Measurements from ENCODE around the gene HBM. TPM values are rescaled to one million over a fixed set of nuclear protein-coding genes. Genes with fewer than 3 reads are reported as not detected.

HBM gene, protein sequence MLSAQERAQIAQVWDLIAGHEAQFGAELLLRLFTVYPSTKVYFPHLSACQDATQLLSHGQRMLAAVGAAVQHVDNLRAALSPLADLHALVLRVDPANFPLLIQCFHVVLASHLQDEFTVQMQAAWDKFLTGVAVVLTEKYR
- total RNA-seq (under 1 TPM in 4 of 9 donors, not detected in 5; 0.54 to 0.62 (median 0.58) TPM), polyA plus RNA-seq (not detected)
- long read RNA-seq, donor 1: 0 reads
- long read RNA-seq, donor 2: 0 reads
- long read RNA-seq, donor 3: 0 reads

GRCh38 chr16:165539-166374, at the start of gene HBM:
TSS of gene HBM (plus strand) at chr16:165978. CDS start at chr16:165998, 20 bp downstream.
- TF ChIP-seq POLR2A (IDR thresholded peaks at IDR 0.05): no peak
- TF ChIP-seq CTCF (IDR thresholded peaks at IDR 0.05): no peak
- WGBS, 4 donors: 0 to 3% (median 2%) methylated on average over 6 to 75 of the region's 75 CpGs
- ATAC-seq: no peak
- H3K4me1 ChIP-seq: peaks cover 0 to 22% (median 14%) of the 10 kb centered on the region in 12 donors
- no peaks in the 10 kb centered on the region for H3K9me3 ChIP-seq
- intact Hi-C loops (cut with DNase I): no loop called here
- H3K4me3 ChIP-seq: peak within 1 kb of the TSS in 11 of 12 donors; percentile 5 to 29 (median 17)
- H3K36me3 ChIP-seq: no peaks in the 10 kb centered on the region
- DNase-seq: peak in 1 of 5 donors; percentile 57
- H3K27ac ChIP-seq: no peak within 1 kb of the TSS
- H3K27me3 ChIP-seq: peaks cover 39 to 64% (median 49%) of the 10 kb centered on the region in 9 donors

- no peaks in the 10 kb centered on the region for H3K27me3 ChIP-seq
- intact Hi-C loops (cut with DNase I): loop anchor here in 5 of 10 donors (5.0 kb wide), 2 partner anchors 66 to 246 kb away; partner anchors contain the start of gene HBQ1 (in 3 of the 5)
- no peak for ATAC-seq
- H3K4me3 ChIP-seq: no peak overlapping the region
- H3K4me1 ChIP-seq: peaks cover 0 to 15% (median 0%) of the 10 kb centered on the region in 12 donors
- no peak overlapping the region for H3K27ac ChIP-seq
- TF ChIP-seq CTCF (IDR thresholded peaks at IDR 0.05) (no peak), POLR2A (IDR thresholded peaks at IDR 0.05) (no peak)
- peaks cover 0 to 63% (median 38%) of the 10 kb centered on the region in 9 donors for H3K36me3 ChIP-seq
- no peaks in the 10 kb centered on the region for H3K9me3 ChIP-seq
- DNase-seq: no peak
- WGBS, 4 donors: 65 to 74% (median 69%) methylated on average over 7 of the region's 7 CpGs
Measured at GRCh38 chr16:116015-116414, 49.8 kb upstream of the HBM start.

- DNase-seq: peak in 3 of 5 donors; percentile 40 to 57 (median 48)
- Histone ChIP-seq H3K27me3 (no peaks in the 10 kb centered on the region), H3K27ac (no peak overlapping the region), H3K36me3 (peaks cover 0 to 48% (median 21%) of the 10 kb centered on the region in 9 donors), H3K4me3 (no peak overlapping the region), H3K9me3 (no peaks in the 10 kb centered on the region), H3K4me1 (peaks cover 0 to 18% (median 0%) of the 10 kb centered on the region in 12 donors)
- WGBS, 4 donors: 61 to 69% (median 67%) methylated on average over 18 to 19 of the region's 19 CpGs
- ATAC-seq: peak; percentile 55 to 68 (median 64)
- intact Hi-C loops (cut with DNase I): loop anchor here in 6 of 10 donors (2.0 to 5.0 kb wide), 3 partner anchors 65 to 245 kb away; partner anchors contain the start of gene HBQ1 (in 3 of the 6)
- no peak for TF ChIP-seq POLR2A (IDR thresholded peaks at IDR 0.05)
- peak; percentile 43 to 74 (median 59) for TF ChIP-seq CTCF (IDR thresholded peaks at IDR 0.05)
Measured at GRCh38 chr16:117379-118365, 48.1 kb upstream of the HBM start.

Data from heart left ventricle (tissue), 16 donors.